ES-I3 (cell line): ENCODE data around the gene MRPS12.
"Not testable (repeated sequence)": the region's sequence is repeated elsewhere in the genome, so short reads cannot be mapped to it uniquely, and the experiment has no call there.

Experiments
- H3K36me3 ChIP-seq: 2 replicates; pipeline ENCODE4 v1.6.1; 2013; ENCODE audit warnings: mild to moderate bottlenecking, low read length, control low read depth, moderate library complexity; ENCODE audit not compliant: insufficient read depth
- H3K4me1 ChIP-seq: 2 replicates; pipeline ENCODE4 v1.6.1; 2013; ENCODE audit warnings: mild to moderate bottlenecking, control low read depth, low read length; ENCODE audit not compliant: insufficient read depth
- H3K9ac ChIP-seq: 2 replicates; pipeline ENCODE4 v1.6.1; 2013; ENCODE audit warnings: low read depth, mild to moderate bottlenecking, low read length, moderate library complexity
- H3K9me3 ChIP-seq: 2 replicates; pipeline ENCODE4 v1.6.1; 2013; ENCODE audit warnings: mild to moderate bottlenecking, low read length, moderate library complexity; ENCODE audit not compliant: control insufficient read depth, insufficient read depth

The MRPS12 gene

DNA sequence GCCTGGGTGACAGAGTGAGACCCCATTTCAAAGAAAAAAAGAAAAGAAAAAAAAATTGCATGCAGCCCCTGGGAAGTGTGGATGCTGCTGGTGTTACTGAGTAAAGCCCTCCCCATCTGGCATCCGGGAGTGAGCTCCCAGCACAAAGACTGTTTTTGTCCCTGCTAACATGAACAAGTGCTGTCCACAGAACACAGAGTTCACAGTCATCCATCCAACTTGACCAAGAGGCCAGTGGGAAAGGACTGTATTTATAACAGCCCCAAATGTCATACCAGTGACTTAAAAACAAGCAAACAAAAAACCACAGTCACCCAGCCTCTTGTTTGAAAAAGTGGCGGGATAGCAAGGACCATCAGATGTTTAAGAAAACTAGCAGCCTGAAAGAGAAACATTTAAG is 34.0 kb downstream of the MRPS12 start:
- Histone ChIP-seq H3K36me3 (no peaks in the 10 kb centered on the region), H3K4me1 (peaks cover 3% of the 10 kb centered on the region; the same call in 1 of the 2 replicates), H3K9ac (no peak overlapping the region), H3K9me3 (no peaks in the 10 kb centered on the region)

DNA sequence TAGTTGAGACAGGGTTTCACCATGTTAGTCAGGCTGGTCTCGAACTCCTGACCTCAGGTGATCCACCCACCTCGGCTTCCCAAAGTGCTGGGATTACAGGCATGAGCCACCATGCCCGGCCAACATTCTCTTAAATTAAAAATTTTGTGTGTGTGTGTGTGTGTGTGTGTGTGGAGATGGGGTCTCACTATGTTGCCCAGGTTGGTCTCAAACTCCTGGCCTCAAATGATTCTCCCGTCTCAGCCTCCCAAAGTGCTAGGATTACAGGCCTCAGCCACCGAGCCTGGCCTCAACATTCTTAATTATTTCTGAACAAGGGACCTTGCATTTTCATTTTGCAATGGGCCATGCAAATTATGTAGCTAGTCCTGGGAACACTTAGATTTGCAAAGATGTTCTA is 35.4 kb downstream of the MRPS12 start:
- not testable (repeated sequence) for H3K9ac ChIP-seq, H3K36me3 ChIP-seq, H3K9me3 ChIP-seq, H3K4me1 ChIP-seq

DNA sequence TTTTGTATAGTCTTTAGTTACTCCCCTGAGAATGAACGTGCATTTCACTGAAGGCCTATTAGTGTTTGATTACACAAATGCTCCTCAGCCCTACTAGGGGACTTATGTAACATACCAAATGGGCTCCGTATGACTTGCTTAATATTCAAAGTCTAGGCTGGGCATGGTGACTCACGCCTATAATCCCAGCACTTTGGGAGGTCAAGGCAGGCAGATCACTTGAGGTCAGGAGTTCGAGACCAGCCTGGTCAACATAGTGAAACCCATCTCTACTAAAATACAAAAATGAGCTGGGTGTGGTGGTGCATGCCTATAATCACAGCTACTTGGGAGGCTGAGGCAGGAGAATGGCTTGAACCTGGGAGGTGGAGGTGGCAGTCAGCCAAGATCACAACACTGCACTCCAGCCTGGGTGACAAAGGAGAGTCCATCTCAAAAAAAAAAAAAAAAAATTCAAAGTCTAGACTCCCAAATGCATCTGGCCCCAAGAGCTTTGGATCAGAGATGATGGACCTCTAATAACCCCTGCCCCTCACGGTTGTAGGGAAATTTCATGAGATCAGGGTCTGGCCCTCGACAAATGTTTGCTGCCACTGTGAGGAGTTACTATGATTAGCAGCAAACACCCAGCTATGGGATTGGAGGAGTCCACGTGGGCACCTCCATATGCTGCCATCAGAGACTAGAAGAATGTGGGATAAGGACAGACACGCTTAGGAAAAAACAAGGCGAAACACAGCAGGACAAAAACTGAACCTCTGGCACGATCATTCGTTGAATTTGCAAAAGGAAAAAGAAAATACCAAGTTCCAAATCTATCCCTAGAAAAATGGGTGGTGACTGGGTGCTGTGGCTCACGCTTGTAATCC is 40.2 kb downstream of the MRPS12 start:
- Histone ChIP-seq H3K9me3 (no peaks in the 10 kb centered on the region), H3K4me1 (no peaks in the 10 kb centered on the region), H3K36me3 (no peaks in the 10 kb centered on the region), H3K9ac (no peak overlapping the region)

DNA sequence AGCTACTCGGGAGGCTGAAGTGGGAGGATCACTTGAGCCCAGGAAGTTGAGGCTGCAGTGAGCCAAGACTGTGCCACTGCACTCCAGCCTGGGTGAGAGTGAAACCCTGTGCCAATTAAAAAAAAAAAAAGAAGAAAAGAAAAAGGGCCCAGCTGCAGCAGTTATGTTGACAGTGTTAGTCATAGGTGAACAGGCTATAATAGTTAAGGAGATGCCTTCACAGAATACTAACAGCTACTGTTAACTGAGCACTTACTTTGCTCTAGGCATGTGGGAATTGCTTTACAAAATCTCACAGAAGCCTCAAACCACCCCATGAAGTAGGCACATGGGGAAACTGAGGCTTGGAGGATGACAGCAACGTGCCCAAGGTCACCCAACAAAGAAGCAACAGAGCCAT is 40.9 kb downstream of the MRPS12 start:
- Histone ChIP-seq H3K9ac (no peak overlapping the region), H3K9me3 (no peaks in the 10 kb centered on the region), H3K4me1 (no peaks in the 10 kb centered on the region), H3K36me3 (no peaks in the 10 kb centered on the region)

DNA sequence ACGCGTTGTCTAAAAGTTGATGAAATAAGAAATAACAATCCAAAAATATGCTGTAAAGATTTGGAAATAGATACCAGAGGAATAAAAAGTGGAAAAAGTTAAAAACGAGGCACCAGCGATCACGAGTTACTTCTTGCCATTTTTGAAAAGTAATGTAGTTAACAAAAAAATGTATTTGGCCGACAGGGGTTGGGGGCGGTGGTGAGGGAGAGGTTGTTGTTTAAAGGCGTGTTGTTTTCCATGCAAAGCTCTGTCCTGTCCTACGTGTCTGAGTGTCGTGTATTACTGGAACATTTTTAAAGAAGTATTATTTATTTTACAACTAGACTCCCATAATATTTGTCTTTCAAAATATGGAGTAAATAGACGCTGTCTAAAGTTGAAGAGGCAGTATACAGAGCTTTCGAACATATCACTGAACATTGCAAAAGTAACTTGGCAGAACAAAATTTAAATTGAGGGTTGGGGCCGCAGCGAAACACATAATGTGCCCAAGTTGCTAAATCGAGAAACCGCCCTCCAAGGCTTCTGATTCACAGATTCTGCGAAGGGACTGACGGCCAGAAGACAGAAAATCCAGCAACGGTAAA is 44.0 kb downstream of the MRPS12 start:
- Histone ChIP-seq H3K4me1 (no peaks in the 10 kb centered on the region), H3K9me3 (no peaks in the 10 kb centered on the region), H3K36me3 (no peaks in the 10 kb centered on the region), H3K9ac (peak overlapping the region; percentile 76)

DNA sequence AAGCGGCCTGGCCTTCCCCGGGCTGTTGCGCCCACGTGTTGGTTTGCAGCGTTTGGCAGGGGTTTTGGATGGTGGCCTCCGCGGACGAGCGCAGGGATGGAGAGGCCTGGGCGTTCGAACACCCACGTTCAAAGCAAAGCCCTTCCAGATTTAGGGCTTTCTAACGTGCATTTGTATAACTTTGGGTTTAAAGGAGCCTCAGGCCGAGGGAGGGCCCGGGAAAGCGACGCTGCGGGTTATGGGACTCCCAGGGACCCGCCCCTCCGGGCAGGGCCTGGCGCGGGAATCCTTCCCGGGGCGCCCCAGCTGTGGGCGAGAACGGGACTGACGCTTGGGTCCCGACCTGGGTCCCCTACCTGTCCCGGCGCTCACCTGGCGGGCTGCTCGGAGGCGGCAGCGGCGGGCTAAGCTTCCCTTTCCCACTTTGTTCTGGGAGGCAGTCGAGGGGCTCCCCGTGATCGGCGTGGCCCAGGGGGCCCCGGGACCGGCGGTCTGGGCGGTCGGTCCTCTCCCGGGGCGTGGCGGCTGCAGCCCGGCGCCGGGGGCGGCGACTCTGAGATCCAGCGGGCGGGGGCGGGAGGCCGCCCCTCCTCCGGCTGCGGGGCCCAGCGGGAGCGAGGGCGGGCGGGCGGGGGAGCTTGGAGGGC is 44.6 kb downstream of the MRPS12 start, which contains the start of gene FBXO17:
FBXO17 (minus strand) TSS at position 529 of the 647 bp plus-strand sequence. CDS start 25,423 bp downstream, outside the sequence.
- Histone ChIP-seq H3K4me1 (no peaks in the 10 kb centered on the region), H3K9ac (peak within 1 kb of the TSS; percentile 76), H3K9me3 (no peaks in the 10 kb centered on the region), H3K36me3 (no peaks in the 10 kb centered on the region)

DNA sequence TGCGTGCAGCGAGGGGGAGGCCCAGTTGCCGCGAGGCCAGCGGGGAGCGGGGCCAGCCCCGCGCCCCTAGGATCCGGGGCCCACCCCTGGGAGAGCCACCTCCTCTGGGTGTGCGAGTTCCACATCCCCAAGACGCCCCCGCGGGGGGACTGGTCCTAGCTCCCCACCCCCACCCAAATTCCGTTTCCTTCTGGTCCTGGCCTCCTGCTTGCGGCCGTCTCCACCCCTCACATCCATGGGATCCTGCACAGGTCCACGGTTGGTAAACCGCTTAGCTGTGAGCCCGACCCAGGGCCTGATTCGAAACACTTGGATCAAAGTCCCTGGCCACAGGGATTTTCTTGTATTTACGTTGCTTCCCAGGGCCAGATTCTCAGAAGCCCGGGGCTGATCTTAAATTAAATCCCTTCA is 45.1 kb downstream of the MRPS12 start:
- Histone ChIP-seq H3K9ac (peak overlapping the region; percentile 64), H3K9me3 (no peaks in the 10 kb centered on the region), H3K36me3 (no peaks in the 10 kb centered on the region), H3K4me1 (no peaks in the 10 kb centered on the region)

DNA sequence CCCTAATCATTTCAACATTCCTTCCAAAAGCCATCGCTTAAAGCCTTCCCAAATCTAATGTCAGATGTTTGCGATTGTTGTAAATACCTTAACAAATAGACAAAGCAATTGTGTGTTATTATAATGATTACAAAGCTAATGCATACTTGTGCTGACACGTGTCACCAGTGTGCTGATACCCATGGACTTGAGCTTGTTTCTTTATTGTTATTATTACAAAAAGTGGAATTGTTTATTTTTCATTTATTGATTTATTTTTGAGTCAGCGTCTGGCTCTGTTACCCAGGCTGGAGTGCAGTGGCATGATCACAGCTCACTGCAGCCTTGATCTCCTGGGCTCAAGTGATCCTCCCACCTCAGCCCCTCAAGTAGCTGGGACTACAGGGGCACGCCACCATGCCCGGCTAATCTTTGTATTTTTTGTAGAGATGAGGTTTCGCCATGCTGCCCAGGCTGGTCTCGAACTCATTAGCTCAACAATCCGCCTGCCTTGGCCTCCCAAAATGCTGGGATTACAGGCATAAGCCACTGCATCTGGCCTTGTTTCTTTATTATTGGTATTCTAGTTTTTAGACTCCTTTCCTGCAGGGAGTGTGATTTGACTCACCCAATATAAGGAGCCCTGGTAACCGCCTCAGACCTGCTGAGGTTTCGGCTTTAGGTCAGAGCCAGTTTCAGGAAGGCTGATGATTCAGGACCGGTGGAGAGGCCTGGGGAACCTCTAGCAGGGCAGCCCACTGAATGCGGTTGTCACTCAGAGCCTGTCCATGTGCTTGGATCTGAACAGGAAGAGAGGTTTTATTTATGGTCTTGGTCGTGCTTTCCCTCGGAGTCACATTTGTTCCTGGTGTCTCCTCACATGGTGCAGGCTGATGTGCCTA is 46.9 kb downstream of the MRPS12 start:
- Histone ChIP-seq H3K36me3 (no peaks in the 10 kb centered on the region), H3K9ac (no peak overlapping the region), H3K9me3 (no peaks in the 10 kb centered on the region), H3K4me1 (no peaks in the 10 kb centered on the region)

DNA sequence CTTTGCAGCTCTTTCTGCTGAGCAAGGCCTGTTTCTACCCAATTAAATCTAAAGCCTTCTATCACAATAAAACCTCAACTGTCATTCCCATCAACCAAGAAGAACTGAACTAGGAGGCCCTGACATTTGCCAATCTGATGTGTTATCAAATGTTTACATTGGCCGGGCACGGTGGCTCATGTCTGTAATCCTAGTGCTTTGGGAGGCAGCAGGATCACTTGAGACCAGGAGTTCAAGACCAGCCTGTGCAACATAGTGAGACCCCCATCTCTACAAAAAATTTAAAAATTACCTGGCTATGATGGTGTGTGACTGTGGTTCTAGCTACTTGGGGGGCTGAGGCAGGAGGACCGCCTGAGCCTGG is 47.6 kb downstream of the MRPS12 start:
- no peak overlapping the region for H3K9ac ChIP-seq
- H3K9me3 ChIP-seq: no peaks in the 10 kb centered on the region
- no peaks in the 10 kb centered on the region for H3K36me3 ChIP-seq
- no peaks in the 10 kb centered on the region for H3K4me1 ChIP-seq

DNA sequence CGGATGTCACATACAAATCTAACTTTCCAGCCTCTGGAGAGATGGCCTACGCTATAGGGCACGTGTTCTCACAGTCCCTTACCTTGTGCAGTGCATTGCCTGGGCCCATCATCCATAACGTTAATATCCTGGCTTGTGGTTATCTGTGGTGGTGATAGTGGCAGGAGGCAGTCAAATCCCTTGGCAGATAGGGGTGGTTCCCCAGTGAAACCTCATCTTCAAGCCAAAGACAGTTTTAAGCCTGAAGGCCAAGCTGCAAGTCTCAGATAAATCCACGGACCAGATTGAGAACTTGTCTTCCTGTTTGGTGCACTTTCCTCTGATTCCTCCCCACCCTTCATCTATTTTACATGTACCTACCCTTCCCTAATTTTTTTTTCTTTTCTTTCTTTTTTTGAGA is 49.1 kb downstream of the MRPS12 start:
- Histone ChIP-seq H3K36me3 (no peaks in the 10 kb centered on the region), H3K9ac (no peak overlapping the region), H3K9me3 (no peaks in the 10 kb centered on the region), H3K4me1 (no peaks in the 10 kb centered on the region)

DNA sequence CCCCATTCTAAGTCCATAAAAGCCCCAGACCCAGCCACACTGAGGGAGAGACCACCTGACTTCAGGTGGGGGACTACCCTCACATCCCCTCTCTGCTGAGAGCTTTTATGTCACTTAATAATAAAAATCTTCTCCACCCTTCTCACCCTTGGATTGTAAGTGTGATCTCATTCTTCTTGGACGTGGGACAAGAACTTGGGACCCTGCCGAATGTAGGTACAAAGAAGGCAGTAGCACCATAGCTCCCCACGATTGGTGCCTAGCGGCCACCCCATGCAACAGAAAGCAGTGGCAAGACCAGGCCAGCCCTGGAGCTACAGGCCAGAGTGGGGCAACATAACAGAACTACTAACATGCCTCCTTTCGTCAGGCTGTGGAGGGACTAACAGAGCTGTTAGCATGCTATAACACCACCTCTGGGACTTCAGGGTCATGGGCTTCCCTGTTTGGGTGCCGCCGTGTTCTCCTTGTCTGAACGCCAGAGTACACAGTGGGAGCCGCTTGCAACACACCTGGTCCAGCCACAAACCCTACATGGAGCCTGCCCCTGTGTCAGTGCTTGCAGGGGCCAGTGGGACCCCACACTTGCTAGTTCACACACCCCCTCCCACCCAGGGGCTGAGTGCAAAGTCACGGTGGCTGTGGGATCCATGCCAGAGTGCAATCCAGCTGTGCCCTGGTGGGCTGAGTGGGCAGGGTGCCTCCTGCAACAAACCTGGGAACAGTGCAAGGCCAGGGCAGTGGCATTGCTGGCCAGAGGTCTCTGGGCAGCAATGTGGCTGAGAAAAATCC is 50.0 kb downstream of the MRPS12 start:
- Histone ChIP-seq H3K36me3 (no peaks in the 10 kb centered on the region), H3K9me3 (no peaks in the 10 kb centered on the region), H3K4me1 (no peaks in the 10 kb centered on the region), H3K9ac (no peak overlapping the region)
